VCaP (cell line): Measurements from ENCODE around the gene CCDC51.

ENCODE experiments used
- H3K27ac ChIP-seq: fragments of 450-650 bp; 2 replicates; pipeline ENCODE4 v1.5.1; 2017
- TF ChIP-seq, protein P1 (sequence below): fragments of 450-650 bp; conservative IDR thresholded peaks from 2 replicates; pipeline ENCODE4 v1.5.1; 2017; ENCODE audit warnings: mild to moderate bottlenecking, moderate library complexity

CCDC51 gene

DNA sequence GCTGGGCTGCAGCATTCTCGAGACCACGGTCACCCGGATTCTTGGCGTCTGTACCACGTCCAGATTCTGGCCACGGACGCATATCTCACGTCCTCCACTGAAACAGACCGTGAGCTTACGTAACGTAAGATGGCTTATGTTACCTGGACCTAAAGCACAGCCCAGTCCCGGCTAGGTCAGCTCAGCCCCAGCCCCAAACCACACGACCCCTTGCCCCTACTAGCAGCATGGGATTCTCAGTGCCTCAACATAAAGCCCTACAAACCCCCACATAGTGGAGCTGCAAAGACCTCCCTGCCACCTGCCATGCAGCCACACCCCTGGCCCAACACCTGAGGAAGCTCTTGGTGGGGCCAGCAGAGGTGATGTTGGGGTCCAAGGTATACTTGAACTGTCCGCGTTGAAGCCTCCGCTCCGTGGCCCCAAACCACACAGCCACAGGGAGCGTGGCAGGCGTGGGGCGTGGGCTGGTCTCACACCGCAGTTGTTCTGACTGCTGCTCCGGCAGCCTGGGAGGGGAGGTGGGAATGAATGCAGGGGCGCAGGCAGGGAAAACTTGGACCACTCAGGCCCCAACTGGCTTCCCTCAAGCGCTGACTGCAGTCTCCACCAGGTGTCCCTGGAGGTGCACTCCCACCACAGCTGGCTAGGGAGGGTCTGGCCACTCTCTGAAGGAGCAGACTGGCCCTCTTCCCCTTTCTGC lies 24.5 kb downstream of the CCDC51 start:
- H3K27ac ChIP-seq = no peak overlapping the region
- TF ChIP-seq, protein P1, sequence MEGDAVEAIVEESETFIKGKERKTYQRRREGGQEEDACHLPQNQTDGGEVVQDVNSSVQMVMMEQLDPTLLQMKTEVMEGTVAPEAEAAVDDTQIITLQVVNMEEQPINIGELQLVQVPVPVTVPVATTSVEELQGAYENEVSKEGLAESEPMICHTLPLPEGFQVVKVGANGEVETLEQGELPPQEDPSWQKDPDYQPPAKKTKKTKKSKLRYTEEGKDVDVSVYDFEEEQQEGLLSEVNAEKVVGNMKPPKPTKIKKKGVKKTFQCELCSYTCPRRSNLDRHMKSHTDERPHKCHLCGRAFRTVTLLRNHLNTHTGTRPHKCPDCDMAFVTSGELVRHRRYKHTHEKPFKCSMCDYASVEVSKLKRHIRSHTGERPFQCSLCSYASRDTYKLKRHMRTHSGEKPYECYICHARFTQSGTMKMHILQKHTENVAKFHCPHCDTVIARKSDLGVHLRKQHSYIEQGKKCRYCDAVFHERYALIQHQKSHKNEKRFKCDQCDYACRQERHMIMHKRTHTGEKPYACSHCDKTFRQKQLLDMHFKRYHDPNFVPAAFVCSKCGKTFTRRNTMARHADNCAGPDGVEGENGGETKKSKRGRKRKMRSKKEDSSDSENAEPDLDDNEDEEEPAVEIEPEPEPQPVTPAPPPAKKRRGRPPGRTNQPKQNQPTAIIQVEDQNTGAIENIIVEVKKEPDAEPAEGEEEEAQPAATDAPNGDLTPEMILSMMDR = no peak

DNA sequence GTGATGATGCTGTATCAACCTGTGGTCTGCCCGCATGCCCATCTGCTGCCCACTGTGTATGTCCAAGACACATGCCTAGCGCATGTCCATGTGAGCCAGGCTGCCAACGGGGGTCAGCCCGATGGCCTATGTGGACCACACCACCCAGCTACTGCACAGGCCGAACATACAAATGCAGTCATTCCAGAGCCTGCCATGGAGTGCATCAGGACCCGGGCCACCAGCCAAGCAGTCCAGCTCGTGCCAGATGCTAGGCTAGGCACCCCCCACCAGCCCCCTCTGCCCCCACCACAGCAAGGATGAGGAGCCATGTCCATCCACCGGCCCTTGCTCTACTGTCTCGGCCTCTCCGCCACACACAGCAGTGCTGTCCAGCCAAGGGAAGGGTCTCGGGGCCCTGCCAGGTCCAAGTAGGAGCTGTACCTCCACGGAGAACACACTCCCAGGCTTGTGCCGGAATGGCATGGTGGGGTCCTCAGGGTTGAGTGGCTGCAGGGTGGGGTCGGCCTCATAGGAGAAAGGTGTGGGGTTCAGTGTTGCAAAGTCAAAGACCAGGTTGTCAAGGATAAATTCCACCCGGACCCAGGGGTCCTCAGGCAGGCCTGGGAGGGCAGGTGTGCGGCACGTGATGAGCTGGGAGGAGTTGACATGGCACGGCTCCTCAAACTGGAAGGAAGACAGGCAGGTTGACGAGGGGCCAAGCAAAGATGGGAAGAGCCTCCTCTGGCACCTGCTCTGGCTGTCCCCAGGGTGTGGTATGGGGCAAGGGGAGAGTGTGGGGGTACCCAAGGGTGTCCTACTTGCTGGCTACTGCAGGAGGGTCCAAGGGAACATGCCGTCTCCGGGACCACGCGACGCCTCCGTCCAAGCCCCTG lies 25.3 kb downstream of the CCDC51 start:
- TF ChIP-seq, protein P1 = no peak
- H3K27ac ChIP-seq = no peak overlapping the region

DNA sequence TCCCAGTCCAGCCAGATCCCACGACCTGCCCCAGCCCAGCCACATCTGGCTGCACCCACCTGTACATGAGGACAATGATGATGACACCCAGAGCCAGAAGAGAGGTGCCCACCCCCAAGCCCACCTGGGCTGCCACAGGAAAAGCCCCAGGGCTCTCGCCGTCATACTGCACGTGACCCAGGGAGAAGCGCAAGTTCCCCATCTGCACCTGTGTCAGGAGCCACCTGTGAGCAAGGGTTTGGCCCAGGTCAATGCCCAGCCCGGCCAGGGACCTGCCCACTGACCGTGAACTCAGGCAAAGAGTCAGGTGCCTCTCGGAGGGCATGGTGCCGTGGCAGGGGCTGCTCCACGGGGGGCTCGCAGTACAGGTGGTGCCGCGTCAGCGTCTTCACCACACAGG lies 26.3 kb downstream of the CCDC51 start:
- TF ChIP-seq, protein P1 = no peak

DNA sequence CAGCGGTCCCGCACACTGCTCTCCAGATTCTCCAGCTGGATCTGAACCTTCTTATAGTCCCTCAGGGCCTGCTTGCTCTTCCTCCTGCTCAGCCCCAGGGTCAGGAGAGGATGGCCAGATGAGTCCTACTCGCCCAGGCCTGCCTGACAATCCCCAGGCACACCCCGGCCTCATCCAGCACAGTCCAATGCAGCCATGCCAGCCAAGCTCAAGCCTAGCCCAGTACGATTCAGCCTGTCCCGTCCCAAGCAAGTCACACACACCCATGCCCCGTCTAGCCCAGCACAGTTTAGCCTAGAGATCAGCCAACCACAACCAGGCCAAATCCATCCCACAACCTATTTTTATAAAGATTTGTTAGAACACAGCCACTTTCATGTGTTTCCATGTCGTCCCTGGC lies 26.8 kb downstream of the CCDC51 start:
- TF ChIP-seq, protein P1 = no peak
- no peak overlapping the region for H3K27ac ChIP-seq

More for the DNA sequence above, 26.3 kb downstream of the CCDC51 start:
- no peak overlapping the region for H3K27ac ChIP-seq

DNA sequence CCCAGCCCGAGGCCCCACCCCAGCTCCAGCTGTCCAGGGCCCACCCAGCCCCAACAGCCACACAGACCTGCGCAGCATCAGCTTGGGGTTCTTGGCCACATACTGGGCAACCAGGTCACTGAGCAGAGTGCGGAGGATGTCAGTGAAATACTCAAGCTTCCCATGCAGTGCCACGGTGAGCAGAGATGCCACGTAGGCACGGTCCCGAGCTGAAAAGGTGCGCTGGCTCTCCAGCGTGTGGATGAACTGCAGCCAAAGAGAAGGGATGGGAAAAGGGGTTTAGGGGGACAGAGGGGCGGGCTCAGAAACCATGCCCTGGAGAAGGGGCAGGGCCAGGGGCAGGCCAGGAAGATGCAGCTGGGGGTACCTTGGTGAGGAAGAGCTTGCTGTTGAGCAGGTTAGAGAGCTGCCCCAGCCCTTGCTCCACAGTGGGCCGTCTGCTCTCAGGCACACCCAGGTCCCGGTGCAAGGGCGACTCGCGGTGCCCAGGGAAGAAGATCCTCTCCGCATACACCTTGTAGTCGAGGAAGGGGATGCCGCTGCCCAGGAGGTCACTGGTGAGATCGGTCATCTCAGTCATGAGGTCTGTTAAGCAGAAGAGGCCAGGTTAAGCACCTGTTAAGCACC lies 27.4 kb downstream of the CCDC51 start:
- TF ChIP-seq, protein P1 = no peak
- H3K27ac ChIP-seq = no peak overlapping the region

DNA sequence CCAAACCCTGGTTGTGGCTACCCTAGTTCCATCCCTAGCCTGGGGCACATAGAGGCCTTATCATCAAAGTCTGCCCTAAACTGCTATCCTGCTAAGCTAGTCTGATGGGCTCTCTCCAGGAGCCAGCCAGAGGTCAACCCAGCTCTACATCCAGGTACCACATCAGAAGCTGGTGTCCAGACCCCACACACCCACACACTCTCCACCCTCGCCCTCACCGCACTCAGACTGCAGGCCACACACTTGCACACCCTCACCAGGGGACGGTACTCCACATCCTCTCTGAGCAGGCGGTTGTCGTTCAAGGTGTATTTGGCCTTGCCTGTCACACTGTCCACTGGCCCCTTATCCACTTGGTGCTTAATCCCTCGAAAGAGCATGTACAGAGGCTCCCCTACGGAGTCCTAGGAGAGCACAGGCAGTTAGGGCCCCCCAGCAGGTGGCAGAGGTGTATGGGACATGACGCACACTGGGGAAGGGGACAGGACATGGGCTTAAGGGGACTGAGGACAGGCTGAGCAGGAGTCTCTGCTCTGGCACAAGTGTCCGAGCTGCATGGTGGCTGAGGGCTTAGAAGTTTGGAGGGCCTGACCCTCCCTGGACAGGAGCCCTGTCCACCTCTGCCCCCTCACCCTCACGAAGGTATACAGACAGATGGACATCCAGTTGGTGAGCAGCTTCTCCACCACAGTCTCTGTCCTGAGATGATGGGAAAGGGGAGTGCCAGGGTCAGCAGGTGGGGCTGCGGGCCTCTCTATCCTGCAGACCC lies 28.1 kb downstream of the CCDC51 start:
- TF ChIP-seq, protein P1 = no peak
- no peak overlapping the region for H3K27ac ChIP-seq
